HEK293 (cell line): ENCODE results near the gene MCTP1.

Source experiments
- REPIN1 ChIP-seq: fragments of 450-650 bp; formaldehyde crosslinking; IDR thresholded peaks from 2 replicates; pipeline ENCODE4 v1.5.1; 2017; ENCODE audit warnings: missing biosample characterization, missing genetic modification characterization, low read depth
- ZFP3 ChIP-seq: fragments of 450-650 bp; formaldehyde crosslinking; IDR thresholded peaks from 2 replicates; pipeline ENCODE4 v1.5.1; 2016; ENCODE audit warnings: low read depth, missing biosample characterization, missing genetic modification characterization
- ZNF155 ChIP-seq: fragments of 450-650 bp; formaldehyde crosslinking; IDR thresholded peaks from 2 replicates; pipeline ENCODE4 v1.5.1; 2016; ENCODE audit warnings: missing biosample characterization, missing genetic modification characterization
- ZNF792 ChIP-seq: fragments of 450-650 bp; formaldehyde crosslinking; IDR thresholded peaks from 2 replicates; pipeline ENCODE4 v1.5.1; 2016; ENCODE audit warnings: missing biosample characterization, missing genetic modification characterization
- TF ChIP-seq, protein P1 (sequence below): fragments of 450-650 bp; formaldehyde crosslinking; IDR thresholded peaks from 2 replicates; pipeline ENCODE4 v1.5.1; 2016; ENCODE audit warnings: missing biosample characterization, missing genetic modification characterization, low read depth
- TF ChIP-seq, protein P2 (sequence below): fragments of 450-650 bp; formaldehyde crosslinking; IDR thresholded peaks from 2 replicates; pipeline ENCODE4 v1.5.1; 2016; ENCODE audit warnings: missing biosample characterization, missing genetic modification characterization
- TF ChIP-seq, protein P3 (sequence below): fragments of 450-650 bp; formaldehyde crosslinking; IDR thresholded peaks from 2 replicates; pipeline ENCODE4 v1.5.1; 2016; ENCODE audit warnings: missing biosample characterization, missing genetic modification characterization
- TF ChIP-seq, protein P4 (sequence below): fragments of 450-650 bp; formaldehyde crosslinking; IDR thresholded peaks from 2 replicates; pipeline ENCODE4 v1.5.1; 2016; ENCODE audit warnings: missing biosample characterization, missing genetic modification characterization

DNA sequence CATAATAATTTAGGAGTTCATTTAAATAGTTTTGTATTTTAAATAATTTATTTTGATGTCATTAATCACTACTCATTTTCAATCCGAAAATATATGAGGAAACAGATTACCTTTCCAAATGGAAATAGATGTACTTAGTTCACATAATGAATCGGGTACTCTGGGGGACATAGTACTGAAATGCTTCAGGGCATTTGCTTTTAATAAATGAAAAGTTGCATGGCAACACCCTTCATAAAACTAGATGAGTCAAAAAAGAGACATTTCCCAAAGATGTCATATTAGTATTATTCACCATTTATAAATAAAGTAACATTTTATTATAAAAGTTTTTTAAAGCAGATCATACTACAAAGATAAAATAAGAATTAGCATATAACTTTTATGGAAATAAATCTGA lies 177.8 kb downstream of the MCTP1 start:
- TF ChIP-seq, protein P1, sequence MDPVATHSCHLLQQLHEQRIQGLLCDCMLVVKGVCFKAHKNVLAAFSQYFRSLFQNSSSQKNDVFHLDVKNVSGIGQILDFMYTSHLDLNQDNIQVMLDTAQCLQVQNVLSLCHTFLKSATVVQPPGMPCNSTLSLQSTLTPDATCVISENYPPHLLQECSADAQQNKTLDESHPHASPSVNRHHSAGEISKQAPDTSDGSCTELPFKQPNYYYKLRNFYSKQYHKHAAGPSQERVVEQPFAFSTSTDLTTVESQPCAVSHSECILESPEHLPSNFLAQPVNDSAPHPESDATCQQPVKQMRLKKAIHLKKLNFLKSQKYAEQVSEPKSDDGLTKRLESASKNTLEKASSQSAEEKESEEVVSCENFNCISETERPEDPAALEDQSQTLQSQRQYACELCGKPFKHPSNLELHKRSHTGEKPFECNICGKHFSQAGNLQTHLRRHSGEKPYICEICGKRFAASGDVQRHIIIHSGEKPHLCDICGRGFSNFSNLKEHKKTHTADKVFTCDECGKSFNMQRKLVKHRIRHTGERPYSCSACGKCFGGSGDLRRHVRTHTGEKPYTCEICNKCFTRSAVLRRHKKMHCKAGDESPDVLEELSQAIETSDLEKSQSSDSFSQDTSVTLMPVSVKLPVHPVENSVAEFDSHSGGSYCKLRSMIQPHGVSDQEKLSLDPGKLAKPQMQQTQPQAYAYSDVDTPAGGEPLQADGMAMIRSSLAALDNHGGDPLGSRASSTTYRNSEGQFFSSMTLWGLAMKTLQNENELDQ (tag by site-specific recombination): no peak
- TF ChIP-seq, protein P2, sequence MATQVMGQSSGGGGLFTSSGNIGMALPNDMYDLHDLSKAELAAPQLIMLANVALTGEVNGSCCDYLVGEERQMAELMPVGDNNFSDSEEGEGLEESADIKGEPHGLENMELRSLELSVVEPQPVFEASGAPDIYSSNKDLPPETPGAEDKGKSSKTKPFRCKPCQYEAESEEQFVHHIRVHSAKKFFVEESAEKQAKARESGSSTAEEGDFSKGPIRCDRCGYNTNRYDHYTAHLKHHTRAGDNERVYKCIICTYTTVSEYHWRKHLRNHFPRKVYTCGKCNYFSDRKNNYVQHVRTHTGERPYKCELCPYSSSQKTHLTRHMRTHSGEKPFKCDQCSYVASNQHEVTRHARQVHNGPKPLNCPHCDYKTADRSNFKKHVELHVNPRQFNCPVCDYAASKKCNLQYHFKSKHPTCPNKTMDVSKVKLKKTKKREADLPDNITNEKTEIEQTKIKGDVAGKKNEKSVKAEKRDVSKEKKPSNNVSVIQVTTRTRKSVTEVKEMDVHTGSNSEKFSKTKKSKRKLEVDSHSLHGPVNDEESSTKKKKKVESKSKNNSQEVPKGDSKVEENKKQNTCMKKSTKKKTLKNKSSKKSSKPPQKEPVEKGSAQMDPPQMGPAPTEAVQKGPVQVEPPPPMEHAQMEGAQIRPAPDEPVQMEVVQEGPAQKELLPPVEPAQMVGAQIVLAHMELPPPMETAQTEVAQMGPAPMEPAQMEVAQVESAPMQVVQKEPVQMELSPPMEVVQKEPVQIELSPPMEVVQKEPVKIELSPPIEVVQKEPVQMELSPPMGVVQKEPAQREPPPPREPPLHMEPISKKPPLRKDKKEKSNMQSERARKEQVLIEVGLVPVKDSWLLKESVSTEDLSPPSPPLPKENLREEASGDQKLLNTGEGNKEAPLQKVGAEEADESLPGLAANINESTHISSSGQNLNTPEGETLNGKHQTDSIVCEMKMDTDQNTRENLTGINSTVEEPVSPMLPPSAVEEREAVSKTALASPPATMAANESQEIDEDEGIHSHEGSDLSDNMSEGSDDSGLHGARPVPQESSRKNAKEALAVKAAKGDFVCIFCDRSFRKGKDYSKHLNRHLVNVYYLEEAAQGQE (tag by site-specific recombination): no peak
- TF ChIP-seq, protein P3, sequence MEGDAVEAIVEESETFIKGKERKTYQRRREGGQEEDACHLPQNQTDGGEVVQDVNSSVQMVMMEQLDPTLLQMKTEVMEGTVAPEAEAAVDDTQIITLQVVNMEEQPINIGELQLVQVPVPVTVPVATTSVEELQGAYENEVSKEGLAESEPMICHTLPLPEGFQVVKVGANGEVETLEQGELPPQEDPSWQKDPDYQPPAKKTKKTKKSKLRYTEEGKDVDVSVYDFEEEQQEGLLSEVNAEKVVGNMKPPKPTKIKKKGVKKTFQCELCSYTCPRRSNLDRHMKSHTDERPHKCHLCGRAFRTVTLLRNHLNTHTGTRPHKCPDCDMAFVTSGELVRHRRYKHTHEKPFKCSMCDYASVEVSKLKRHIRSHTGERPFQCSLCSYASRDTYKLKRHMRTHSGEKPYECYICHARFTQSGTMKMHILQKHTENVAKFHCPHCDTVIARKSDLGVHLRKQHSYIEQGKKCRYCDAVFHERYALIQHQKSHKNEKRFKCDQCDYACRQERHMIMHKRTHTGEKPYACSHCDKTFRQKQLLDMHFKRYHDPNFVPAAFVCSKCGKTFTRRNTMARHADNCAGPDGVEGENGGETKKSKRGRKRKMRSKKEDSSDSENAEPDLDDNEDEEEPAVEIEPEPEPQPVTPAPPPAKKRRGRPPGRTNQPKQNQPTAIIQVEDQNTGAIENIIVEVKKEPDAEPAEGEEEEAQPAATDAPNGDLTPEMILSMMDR (tag by site-specific recombination): no peak
- TF ChIP-seq ZNF155 (tag by site-specific recombination) (no peak), REPIN1 (tag by site-specific recombination) (no peak), ZNF792 (tag by site-specific recombination) (no peak), ZFP3 (tag by site-specific recombination) (no peak)
- TF ChIP-seq, protein P4, sequence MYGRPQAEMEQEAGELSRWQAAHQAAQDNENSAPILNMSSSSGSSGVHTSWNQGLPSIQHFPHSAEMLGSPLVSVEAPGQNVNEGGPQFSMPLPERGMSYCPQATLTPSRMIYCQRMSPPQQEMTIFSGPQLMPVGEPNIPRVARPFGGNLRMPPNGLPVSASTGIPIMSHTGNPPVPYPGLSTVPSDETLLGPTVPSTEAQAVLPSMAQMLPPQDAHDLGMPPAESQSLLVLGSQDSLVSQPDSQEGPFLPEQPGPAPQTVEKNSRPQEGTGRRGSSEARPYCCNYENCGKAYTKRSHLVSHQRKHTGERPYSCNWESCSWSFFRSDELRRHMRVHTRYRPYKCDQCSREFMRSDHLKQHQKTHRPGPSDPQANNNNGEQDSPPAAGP (tag by site-specific recombination): no peak
